Measurements from ENCODE around the gene FSIP1. TPM values are rescaled to one million over a fixed set of nuclear protein-coding genes. Genes with fewer than 3 reads are reported as not detected.

FSIP1 gene
- total RNA-seq, 1 donor from 2014 or later, result 0.91 TPM

DNA sequence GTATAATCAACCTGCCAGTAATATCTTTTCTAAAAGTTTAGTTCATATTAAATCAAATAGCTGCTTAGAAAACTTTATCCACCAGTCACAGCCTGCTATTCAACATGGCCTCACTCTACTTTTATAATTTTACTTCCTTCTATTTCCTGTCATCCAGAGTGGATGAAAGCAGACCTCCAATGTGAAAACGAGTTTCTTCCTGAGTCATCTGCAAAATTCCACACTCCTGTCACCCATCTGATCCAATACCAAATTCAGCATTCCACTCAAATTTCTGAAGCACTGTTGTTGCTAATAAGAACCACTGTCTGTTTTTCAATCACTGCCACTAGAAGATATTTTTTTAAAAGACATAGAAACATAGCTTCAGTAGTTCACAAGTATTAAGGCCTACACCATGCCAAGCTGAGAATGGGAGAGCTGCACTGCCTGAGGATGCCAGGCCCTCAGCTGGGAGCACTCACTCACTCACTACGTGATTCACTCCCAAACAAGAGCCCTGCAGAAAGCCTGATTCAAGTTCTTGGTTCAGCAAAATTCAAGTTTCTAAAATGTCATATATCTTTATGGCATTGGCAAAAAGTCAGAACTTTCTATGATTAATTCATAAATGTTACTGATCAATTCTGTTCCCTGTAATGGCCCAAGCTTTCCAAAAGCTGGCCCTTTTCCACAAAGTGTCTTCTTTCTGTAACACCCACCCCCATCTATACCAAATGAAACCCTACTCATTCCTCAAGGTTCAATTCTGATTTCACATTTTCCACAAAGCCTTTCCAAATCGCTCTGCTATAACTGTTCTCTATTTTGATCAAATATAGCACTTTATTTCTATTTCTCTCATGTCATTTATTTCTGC is 82.9 kb downstream of the FSIP1 start:
- intact Hi-C loops (cut with DNase I), result loop anchor here (10.0 kb wide), 1 partner anchor 175 kb away; no protein-coding TSS in a partner anchor
- no peak for DNase-seq
- no peak for ATAC-seq (ENCODE audit: poor library complexity)

DNA sequence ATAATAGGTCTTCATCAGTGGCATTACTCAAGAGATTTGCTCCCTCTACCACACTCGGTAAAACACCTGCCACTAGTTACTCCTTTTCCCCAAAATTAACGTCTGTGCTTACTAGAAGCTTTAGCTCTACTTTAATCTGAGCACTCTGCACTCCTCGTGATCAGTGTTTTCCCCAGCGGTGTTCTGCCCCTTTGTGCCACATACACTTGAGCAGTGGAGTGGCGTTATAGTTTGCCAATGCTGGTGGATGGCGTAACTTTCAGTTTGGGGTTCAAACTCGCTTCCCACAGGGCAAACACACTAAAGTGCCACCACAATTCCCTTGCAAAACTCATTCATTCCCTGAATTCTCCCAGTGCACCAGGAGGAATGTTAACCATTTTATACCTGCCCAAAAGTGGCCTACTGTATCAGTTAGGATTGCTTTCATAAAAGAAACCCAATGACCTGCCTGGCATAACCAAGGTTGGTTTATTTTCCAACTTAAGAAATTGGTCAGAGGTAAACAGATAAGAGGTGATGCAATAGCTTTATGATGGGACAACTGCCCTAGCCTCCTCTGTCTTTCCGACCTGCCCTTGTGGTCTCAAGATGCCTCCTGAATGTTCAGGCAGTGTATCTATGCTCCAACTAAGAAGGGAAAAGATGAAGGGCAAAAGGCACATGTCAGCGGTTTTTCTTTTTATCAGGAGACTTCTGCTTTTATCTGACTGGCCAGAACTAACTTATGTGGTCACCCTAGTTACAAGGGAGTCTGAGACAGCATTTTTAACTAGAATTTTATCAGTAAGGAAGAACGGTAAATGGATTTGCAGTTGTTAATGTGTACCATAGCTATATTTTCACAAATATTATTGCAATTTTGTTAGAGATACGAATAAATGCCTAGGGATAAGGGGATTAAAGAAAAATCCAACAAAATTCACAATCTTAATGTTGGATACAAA is 83.9 kb downstream of the FSIP1 start:
- intact Hi-C loops (cut with DNase I), result loop anchor here (10.0 kb wide), 1 partner anchor 176 kb away; no protein-coding TSS in a partner anchor
- DNase-seq, result no peak

DNA sequence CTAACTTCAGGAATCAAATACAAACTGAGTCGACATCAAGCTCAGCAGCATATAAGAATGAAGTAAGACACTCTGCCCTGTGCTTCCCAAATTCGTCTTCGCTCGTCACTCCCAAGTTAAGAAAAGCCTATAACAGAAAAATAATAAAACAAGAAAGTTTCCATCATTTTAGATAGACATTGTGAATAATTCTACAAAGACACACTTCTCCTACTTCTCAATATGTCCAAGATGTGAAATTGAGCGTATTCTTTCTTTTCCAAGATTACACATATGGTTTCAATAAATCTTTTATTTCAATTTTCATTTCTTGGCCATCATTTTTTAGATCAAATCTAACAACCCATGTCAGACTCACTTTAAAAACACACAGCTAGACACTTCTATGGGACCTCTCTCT is 85.1 kb downstream of the FSIP1 start:
- ATAC-seq (ENCODE audit: poor library complexity), result no peak
- intact Hi-C loops (cut with DNase I), result loop anchor here (10.0 kb wide), 1 partner anchor 177 kb away; no protein-coding TSS in a partner anchor

More for the DNA sequence above, 83.9 kb downstream of the FSIP1 start:
- no peak for ATAC-seq (ENCODE audit: poor library complexity)

DNA sequence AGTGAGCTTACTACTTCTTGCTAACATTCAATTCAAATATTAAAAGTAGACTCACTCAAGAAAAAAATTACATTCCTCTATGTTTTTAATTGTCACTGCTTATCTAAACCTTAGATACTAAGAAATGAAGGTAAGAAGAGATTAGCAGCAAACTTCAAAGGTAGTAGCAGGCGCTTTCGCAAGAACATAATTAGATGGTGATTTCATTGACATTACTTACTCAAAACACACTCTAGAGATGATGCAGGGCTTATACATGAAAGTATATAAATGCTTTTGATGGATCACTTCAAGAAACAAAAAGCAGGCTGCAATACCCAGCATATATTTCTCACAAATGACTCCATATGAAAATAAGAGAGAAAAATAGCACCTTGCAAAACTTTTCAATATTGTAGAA is 86.8 kb downstream of the FSIP1 start:
- DNase-seq (no peak), ATAC-seq (ENCODE audit: poor library complexity) (no peak)
- intact Hi-C loops (cut with DNase I), result loop anchor here (10.0 kb wide), 1 partner anchor 179 kb away; no protein-coding TSS in a partner anchor

More for the DNA sequence above, 85.1 kb downstream of the FSIP1 start:
- DNase-seq, result no peak

DNA sequence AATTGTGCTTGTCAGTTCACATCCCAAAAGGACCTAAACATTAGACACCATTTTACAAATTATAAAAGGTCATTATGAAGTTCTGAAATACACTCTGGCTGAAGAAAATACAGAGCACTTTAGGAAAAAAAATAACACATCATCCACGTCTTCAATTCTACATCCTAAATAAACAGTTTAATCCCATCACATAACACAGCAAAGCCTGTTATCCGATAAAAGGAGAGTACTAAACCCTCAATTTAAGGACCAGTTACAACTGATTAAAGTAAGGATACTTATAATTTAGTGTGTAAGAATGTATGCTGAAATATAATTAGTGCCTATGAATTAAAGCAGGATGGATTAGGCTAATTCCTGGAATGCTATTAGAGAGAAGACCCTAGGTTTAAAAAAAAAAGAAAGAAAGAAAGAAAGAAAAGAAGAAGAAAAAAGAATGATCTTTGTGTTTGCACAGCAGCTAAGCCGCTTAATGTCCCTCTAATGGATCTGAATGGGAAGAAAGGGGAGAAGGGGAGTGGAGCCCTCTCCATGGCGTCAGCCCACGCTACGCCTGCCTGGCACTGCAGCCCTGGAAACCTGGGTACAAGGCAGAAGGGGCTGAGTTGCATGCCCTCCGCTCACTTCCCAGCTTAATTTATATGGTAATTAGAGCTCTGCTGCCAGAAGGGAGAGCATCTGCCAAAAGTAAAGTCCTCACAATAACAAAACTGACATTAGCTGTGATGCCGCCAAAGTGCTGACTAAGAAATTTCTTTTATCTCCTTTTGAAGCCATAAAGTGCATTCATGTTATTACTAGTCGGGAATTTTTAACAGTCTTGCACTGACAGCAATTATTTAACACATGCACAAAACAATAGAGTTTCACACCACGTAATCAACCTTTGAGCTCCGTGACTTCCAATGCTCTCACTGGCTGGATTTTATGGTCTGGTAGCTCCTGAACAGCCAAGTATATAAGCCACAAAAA is 90.0 kb downstream of the FSIP1 start:
- DNase-seq (no peak), ATAC-seq (ENCODE audit: poor library complexity) (no peak)
- intact Hi-C loops (cut with DNase I), result loop anchor here (10.0 kb wide), 1 partner anchor 182 kb away; no protein-coding TSS in a partner anchor

DNA sequence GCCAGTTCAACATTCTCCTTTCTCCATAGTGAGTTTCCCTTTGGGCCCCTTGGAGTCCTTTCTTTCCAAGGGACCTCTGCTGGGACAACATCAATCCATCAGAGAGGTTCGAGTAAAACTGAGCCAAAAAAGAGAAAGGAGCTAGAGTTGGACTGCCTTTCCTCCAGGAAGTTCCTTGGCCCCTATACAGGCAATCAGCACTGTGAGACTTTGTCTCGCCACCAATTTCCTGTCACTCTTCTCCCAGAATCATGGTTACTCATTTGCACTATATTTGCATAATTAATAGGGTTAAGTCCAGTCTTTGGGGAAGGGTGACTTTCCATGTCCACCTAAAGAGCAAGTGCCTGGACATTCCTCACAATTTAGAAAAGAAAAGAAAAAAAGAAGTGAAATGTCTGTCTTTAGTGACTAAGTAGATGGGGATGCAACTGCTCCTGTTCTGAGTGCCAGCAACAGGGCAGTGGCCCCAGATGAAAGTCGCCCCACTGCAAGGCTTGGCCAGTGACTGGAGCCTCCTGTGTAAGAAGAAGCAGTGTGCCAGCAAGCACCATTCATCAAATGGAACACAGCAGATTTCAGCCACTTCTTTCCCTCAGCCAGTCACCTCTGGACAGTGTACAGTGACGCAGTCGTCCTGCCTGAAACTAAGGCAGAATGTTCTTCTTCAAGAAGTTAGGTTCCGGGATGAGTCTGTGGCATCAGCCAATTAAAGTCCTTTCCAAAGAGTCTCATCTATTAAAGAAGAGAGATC is 91.6 kb downstream of the FSIP1 start:
- no peak for ATAC-seq (ENCODE audit: poor library complexity)
- no peak for DNase-seq
- intact Hi-C loops (cut with DNase I), result loop anchor here (10.0 kb wide), 1 partner anchor 184 kb away; no protein-coding TSS in a partner anchor

DNA sequence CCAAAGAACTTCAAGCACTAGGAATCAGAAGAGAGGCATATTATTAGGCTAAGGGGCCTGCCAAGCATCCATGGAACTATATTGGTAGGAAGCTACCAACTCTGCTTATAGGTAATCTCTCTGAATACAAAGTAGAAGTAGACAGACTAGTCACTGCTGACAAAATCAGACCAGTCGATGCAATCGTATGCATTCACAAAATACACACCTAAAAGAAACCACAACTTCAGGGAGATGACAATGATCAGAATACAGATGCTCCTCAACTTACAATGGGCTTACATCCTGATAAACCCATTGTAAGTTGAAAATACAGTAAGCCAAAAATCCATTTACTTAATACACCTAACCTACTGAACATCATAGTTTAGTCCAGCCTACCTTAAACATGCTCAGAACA is 94.7 kb downstream of the FSIP1 start:
- DNase-seq, result no peak
- intact Hi-C loops (cut with DNase I), result no loop called here

DNA sequence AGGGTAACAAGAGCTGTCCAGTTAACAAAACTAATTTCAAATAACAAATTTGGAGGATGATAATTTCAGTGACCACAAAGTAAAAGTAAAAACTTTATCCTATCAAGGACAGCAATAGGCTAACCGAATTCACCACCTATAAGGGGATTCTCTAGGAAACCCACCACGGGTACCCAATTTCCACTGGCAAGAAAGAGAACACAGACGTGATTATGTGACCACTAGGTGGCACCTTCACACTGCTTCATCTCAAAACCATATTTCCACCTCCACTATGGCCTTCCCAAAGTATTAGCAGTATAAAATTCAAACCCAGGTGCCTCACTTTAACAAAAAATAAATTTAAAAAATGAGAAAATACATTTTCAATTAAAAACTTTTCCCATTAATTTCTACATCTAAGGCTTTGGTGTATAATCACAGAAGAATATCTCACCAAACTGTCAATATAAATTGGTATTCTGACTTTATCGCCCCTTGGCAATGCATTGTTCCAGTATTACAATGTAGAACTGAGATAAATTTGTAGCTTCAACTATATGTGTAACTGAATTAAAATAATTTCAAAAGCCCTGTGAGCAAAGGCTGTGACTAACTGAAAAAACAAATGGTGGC is 96.5 kb downstream of the FSIP1 start:
- DNase-seq (no peak), ATAC-seq (ENCODE audit: poor library complexity) (peak; percentile 80)
- intact Hi-C loops (cut with DNase I), result no loop called here

More for the DNA sequence above, 94.7 kb downstream of the FSIP1 start:
- ATAC-seq (ENCODE audit: poor library complexity), result no peak

DNA sequence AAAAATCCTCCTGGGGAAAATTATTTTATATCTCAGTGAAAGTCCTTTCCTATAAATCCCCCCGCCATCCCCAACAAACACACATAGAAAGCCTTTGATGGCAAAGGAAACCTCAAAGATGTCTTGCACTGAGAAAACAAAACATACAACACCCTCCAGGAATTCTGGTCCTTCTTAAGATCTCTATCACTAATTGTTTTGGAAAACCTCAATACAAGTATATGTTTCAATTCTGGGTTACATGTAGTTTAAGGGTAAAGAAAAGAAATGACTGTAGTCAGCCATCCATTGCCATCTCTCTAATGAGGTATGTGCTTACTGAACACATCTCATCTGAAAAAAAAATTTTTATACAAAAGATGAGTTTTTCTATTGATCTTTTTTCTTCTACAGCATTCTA is 97.3 kb downstream of the FSIP1 start:
- intact Hi-C loops (cut with DNase I), result no loop called here
- ATAC-seq (ENCODE audit: poor library complexity) (no peak), DNase-seq (no peak)

DNA sequence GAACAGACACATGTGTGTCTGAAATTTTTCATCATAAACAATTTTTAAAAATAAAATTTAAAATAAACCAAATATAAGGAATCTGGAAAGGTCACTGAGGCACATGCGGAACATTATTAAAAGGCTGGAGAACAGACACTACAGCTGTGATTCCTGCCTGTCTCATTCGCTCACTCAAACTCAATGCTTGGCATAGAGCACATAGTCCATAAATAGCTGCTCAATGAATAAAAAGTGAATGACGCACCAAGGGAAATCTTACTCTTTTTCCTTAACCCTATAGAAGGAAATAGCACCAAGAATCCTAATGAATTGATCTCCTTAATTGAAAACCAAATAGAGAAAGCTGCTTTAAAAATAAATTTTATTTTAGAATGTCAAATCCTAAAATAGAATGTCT is 98.4 kb downstream of the FSIP1 start:
- intact Hi-C loops (cut with DNase I), result loop anchor here (5.0 kb wide), 1 partner anchor 73 kb away; no protein-coding TSS in a partner anchor
- ATAC-seq (ENCODE audit: poor library complexity), result no peak
- DNase-seq, result no peak

DNA sequence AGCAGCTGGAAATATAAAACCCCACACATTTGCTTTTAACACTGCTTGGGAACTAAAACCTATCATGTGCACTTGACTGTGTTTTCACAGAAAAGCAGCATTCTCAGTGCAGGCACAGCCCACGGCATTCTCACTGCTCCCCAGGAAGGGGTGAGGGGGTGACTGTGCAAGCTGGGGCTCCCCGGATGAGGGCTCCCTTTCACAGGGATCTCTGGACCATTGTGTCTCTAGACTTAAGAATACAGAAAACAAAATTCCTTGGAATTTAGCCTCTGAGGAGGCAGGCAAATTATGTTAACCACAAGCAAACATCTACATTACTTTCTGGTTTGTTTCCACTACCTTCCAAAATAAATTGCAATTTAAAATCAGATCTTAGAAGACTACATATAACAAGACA is 100.3 kb downstream of the FSIP1 start:
- ATAC-seq (ENCODE audit: poor library complexity) (no peak), DNase-seq (no peak)
- intact Hi-C loops (cut with DNase I), result loop anchor here (5.0 kb wide), 1 partner anchor 75 kb away; no protein-coding TSS in a partner anchor

DNA sequence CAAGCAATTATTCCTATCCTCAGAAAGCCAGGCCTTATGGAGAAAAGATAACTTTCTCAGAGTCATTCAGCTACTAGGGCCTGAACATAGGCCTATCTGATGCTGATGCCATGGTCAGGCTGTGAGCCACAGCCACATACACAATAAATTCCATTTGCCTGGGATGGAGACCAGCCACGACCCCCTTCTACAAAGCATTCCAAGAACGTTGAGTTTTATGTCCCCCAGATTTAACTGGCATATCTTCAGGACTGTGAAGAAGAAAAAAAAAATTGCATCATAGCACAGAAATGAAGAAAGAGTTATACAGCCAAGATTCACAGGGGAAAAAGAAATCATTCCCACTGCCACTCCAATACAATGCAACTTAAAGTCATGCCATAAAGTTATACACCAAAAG is 101.8 kb downstream of the FSIP1 start:
- intact Hi-C loops (cut with DNase I), result loop anchor here (5.0 kb wide), 1 partner anchor 76 kb away; no protein-coding TSS in a partner anchor
- ATAC-seq (ENCODE audit: poor library complexity), result no peak

DNA sequence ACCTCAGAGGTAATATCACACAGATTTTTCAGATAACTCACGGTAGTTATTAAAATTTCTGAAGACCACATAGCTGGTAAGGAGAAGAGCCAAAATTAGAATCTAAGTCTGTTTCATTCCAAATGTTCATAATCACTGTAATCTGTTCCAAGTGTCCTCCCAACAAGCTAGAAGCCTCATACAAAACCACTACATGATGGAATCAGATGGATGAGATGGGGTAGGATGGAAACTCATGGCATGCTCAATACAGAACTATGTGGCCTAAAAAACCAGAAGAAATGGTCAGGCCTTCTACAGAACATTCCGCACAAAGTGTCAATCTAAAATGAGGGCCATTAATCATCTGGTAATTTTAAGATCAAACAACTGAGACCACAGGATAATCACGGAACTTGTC is 110.0 kb downstream of the FSIP1 start:
- ATAC-seq (ENCODE audit: poor library complexity), result no peak
- no peak for DNase-seq
- intact Hi-C loops (cut with DNase I), result no loop called here

More for the DNA sequence above, 101.8 kb downstream of the FSIP1 start:
- DNase-seq, result no peak

DNA sequence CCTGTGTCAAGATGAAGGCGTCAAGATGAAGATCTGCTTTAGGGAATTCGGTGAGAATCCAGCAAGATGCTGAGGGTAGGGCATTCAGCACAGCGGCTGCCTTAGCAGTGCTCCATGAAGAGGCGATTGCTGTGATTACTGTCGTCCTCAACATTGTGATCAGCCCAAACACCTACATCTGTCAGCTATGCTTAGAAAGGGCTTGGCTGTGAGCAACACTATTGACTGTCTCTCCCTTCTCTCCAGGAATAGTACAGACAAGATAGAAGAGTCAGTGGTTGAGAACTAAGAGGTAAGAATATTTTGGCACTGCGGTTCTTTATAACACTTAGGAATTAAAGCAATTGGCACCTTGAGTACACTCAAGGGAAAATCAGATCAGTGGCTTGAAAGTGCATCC is 110.5 kb downstream of the FSIP1 start:
- no peak for DNase-seq
- intact Hi-C loops (cut with DNase I), result no loop called here
- no peak for ATAC-seq (ENCODE audit: poor library complexity)

DNA sequence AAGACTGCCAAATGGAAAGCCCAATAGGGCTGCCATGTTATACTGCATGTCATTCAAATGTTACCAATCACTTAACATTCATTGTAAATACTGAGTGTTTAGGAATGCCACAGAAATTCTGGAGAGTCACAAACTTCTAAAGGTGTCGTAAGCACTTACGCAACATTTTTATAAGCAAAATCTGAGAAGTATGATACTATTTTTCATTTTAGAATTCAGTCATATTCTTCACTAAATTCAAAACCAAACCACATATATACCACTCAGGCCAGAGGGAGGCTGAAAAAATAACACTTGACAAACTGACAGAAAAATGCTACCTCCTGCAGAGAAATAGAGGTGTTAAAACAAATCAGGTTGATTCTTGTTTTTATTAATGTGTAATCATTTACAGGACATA is 112.0 kb downstream of the FSIP1 start:
- ATAC-seq (ENCODE audit: poor library complexity) (no peak), DNase-seq (no peak)
- intact Hi-C loops (cut with DNase I), result no loop called here

DNA sequence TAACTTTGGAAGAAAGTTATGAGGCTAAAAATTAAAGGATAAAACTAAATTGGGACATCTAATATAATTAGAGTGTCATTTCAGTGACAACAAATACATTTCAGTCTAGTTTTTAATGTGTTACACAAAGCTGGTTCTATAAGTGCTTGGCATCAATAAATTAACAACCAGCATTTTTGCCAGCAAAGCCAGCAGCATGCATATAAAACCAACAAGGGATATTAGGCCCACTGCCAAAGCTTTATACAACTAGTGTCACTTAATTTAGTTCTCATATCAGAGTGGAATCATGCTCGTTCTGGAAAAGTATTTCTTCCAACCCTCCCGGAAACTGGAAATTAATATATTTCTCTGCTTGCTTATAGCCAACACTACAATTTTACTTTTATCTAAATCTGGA is 113.0 kb downstream of the FSIP1 start:
- no peak for DNase-seq
- no peak for ATAC-seq (ENCODE audit: poor library complexity)
- intact Hi-C loops (cut with DNase I), result no loop called here

DNA sequence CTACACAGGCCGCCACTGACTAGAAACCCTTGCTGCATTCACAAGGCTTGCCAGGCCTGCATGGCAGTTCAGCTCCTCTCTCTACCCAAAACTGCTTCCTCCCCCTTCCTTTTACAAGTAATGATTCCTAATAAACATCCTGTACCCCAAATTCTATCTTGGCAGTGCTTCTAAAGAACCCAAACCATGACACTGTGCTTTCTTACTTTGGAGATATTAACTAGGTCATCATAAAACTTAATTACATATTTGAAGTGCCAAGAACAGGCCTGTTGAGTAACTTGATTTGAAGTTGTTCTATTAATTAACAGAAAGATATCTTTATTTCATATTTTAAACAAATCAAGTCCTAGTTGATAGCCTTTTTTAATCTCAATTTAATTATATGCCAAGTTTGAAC is 113.4 kb downstream of the FSIP1 start:
- intact Hi-C loops (cut with DNase I), result no loop called here
- DNase-seq (no peak), ATAC-seq (ENCODE audit: poor library complexity) (no peak)

Data from Right ventricle myocardium superior (tissue), 1 donor.